Dermis lymphatic vessel endothelial cell (primary cell): ENCODE data around the gene FCER1G. TPM values are rescaled to one million over a fixed set of nuclear protein-coding genes. Genes with fewer than 3 reads are reported as not detected.

Source experiments
- total RNA-seq: library from RNA; depleted of rRNA; stranded (reverse); fragments of >200 nt; gene quantifications from 2 replicates; pipeline ENCODE4 v1.2.1, GENCODE V29; 2014

The FCER1G gene
- 0.17 TPM in 1 of 2 replicates, not detected in the other for total RNA-seq

GRCh38 chr1:161215076-161215475 lies at the start of gene FCER1G:
Gene FCER1G, plus strand, starts transcription at chr1:161215295. Its CDS starts 27 bp downstream, at chr1:161215322.

GRCh38 chr1:161165742-161166668 lies 49.1 kb upstream of the FCER1G start, which contains the start of gene PPOX:
Gene PPOX, plus strand, starts transcription at chr1:161166426. Its CDS starts 422 bp downstream, at chr1:161166848.

GRCh38 chr1:161177112-161177935 lies 37.8 kb upstream of the FCER1G start, which contains the start of gene B4GALT3:
Gene B4GALT3, minus strand, starts transcription at chr1:161177507. Its CDS starts 1,447 bp downstream, at chr1:161176060.

GRCh38 chr1:161198897-161199431 lies 16.1 kb upstream of the FCER1G start, which contains the start of gene ADAMTS4:
Gene ADAMTS4, minus strand, starts transcription at chr1:161199054. Its CDS starts 427 bp downstream, at chr1:161198627.

GRCh38 chr1:161201836-161202712 lies 13.0 kb upstream of the FCER1G start, which contains the start of gene NDUFS2:
Gene NDUFS2, plus strand, starts transcription at chr1:161202367. Its CDS starts 19 bp downstream, at chr1:161202386.

GRCh38 chr1:161225534-161226319 lies 10.6 kb downstream of the FCER1G start, which contains the start of gene TOMM40L:
Gene TOMM40L, plus strand, starts transcription at chr1:161226060. Its CDS starts 430 bp downstream, at chr1:161226490.

GRCh38 chr1:161238039-161238473 lies 23.0 kb downstream of the FCER1G start, which contains the start of gene NR1I3:
Gene NR1I3, minus strand, starts transcription at chr1:161238203. Its CDS starts 1,638 bp downstream, at chr1:161236565.

GRCh38 chr1:161258439-161259344 lies 43.6 kb downstream of the FCER1G start, which contains the start of gene PCP4L1:
Gene PCP4L1, plus strand, starts transcription at chr1:161258745. Its CDS starts 230 bp downstream, at chr1:161258975.

Other genes starting within 250 kb of the FCER1G start
- gene F11R, start 194.1 kb upstream of the FCER1G start, total RNA-seq: 111 and 184 TPM in 2 replicates
- 9.1 and 15.4 TPM in 2 replicates for gene TSTD1, start 176.3 kb upstream of the FCER1G start, total RNA-seq
- gene USF1, start 169.3 kb upstream of the FCER1G start, total RNA-seq: 85.4 and 91.7 TPM in 2 replicates
- gene ARHGAP30, start 145.4 kb upstream of the FCER1G start, total RNA-seq: not detected in 2 replicates
- gene NECTIN4, start 125.7 kb upstream of the FCER1G start, total RNA-seq: under 0.01 and 0.34 TPM in 2 replicates
- gene KLHDC9, start 116.9 kb upstream of the FCER1G start, total RNA-seq: 0.95 and 1.6 TPM in 2 replicates
- 38.9 and 39.4 TPM in 2 replicates for gene PFDN2, start 97.3 kb upstream of the FCER1G start, total RNA-seq
- 9.1 and 12.4 TPM in 2 replicates for gene NIT1, start 97.2 kb upstream of the FCER1G start, total RNA-seq
- gene DEDD, start 82.6 kb upstream of the FCER1G start, total RNA-seq: 43.3 and 50.0 TPM in 2 replicates
- gene UFC1, start 61.3 kb upstream of the FCER1G start, total RNA-seq: 154 and 165 TPM in 2 replicates
- gene USP21, start 55.8 kb upstream of the FCER1G start, total RNA-seq: 3.7 and 4.0 TPM in 2 replicates
- 11.9 and 15.5 TPM in 2 replicates for gene PPOX, start 48.9 kb upstream of the FCER1G start, total RNA-seq
- 15.6 and 20.3 TPM in 2 replicates for gene B4GALT3, start 37.8 kb upstream of the FCER1G start, total RNA-seq
- 10.0 and 13.3 TPM in 2 replicates for gene ADAMTS4, start 16.2 kb upstream of the FCER1G start, total RNA-seq
- gene NDUFS2, start 12.9 kb upstream of the FCER1G start, total RNA-seq: 161 and 182 TPM in 2 replicates
- gene APOA2, start 8.3 kb downstream of the FCER1G start, total RNA-seq: not detected in 2 replicates
- gene TOMM40L, start 10.8 kb downstream of the FCER1G start, total RNA-seq: 10.2 and 10.9 TPM in 2 replicates
- not detected in 2 replicates for gene NR1I3, start 22.9 kb downstream of the FCER1G start, total RNA-seq
- not detected in 2 replicates for gene PCP4L1, start 43.5 kb downstream of the FCER1G start, total RNA-seq
- 1.3 and 1.7 TPM in 2 replicates for gene MPZ, start 94.7 kb downstream of the FCER1G start, total RNA-seq
- 20.2 and 28.7 TPM in 2 replicates for gene SDHC, start 99.1 kb downstream of the FCER1G start, total RNA-seq
- not detected in 2 replicates for gene CFAP126, start 152.6 kb downstream of the FCER1G start, total RNA-seq